Sigmoid colon (tissue), 7 donors: Measurements from ENCODE around the gene RAD51AP1. TPM values are rescaled to one million over a fixed set of nuclear protein-coding genes. Genes with fewer than 3 reads are reported as not detected.
"Not testable (repeated sequence)": the region's sequence is repeated elsewhere in the genome, so short reads cannot be mapped to it uniquely, and the experiment has no call there.

ENCODE experiments used
- DNase-seq: peaks from one replicate; pipeline ENCODE4 v3.0.0-alpha.2; 2019
- H3K27ac ChIP-seq, 4 donors: fragments of 200-600 bp; sonication (generic); one replicate each; pipeline ENCODE4 v1.5.1; 2016 to 2019; ENCODE audit warnings: mild to moderate bottlenecking in 1 of 4
- H3K27me3 ChIP-seq, 3 donors: fragments of 200-600 bp; sonication (generic); one replicate each; pipeline ENCODE4 v1.5.1; 2019; ENCODE audit warnings: mild to moderate bottlenecking in 1 of 3
- H3K36me3 ChIP-seq, 4 donors: fragments of 200-600 bp; sonication (generic); one replicate each; pipeline ENCODE4 v1.5.1; 2016 to 2019
- H3K4me1 ChIP-seq, 4 donors: fragments of 200-600 bp; sonication (generic); one replicate each; pipeline ENCODE4 v1.5.1; 2017 to 2019
- H3K4me3 ChIP-seq, 4 donors: fragments of 200-600 bp; sonication (generic); one replicate each; pipeline ENCODE4 v1.5.1; 2017 to 2019; ENCODE audit warnings: mild to moderate bottlenecking in 2 of 4, moderate library complexity in 1 of 4
- H3K9me3 ChIP-seq, 4 donors: fragments of 200-600 bp in 3 of 4; sonication (generic) in 3 of 4; one replicate each; pipeline versions ENCODE4 v1.5.1 to v1.6.1; 2013 to 2019
- CTCF ChIP-seq, 4 experiments: fragments of 450-650 bp in 3 of 4; fragments of 200-600 bp in 1 of 4; IDR thresholded peaks; one replicate each; pipeline ENCODE4 v1.5.1; 2016 to 2019; ENCODE audit warnings: antibody characterized with exemption in 4 of 4, mild to moderate bottlenecking in 3 of 4, moderate library complexity in 2 of 4
- EP300 ChIP-seq, 4 donors: sonication (generic); formaldehyde crosslinking; IDR thresholded peaks; one replicate each; pipeline ENCODE4 v1.6.1; 2017; ENCODE audit warnings: antibody characterized with exemption in 4 of 4
- POLR2A ChIP-seq, 2 donors: fragments of 450-650 bp; IDR thresholded peaks; one replicate each; pipeline ENCODE4 v1.6.1; 2016; ENCODE audit warnings: antibody characterized with exemption in 2 of 2, mild to moderate bottlenecking in 2 of 2, moderate library complexity in 2 of 2
- POLR2AphosphoS5 ChIP-seq, 4 donors: sonication (generic); formaldehyde crosslinking; IDR thresholded peaks; one replicate each; pipeline ENCODE4 v1.6.1; 2017; ENCODE audit warnings: antibody characterized with exemption in 4 of 4
- WGBS, 2 donors: extraction: QIAGEN DNeasy Blood & Tissue Kit; methylation state at CpG; one replicate each; pipeline ENCODE4 v1.1.7; 2013; 5-methylcytosine and 5-hydroxymethylcytosine counted together
- intact Hi-C: fragments of 100-400 bp; cut with DNase I; formaldehyde crosslinking; loops from one replicate; pipeline ENCODE4 v1.15.1; 2023
- polyA plus RNA-seq, 3 donors: library from polyadenylated mRNA; stranded (reverse); fragments of 200-250 nt; gene quantifications; one replicate each; pipeline ENCODE4 v1.2.3, GENCODE V29; 2013
- total RNA-seq, 4 donors: library from RNA; depleted of rRNA; stranded (reverse); fragments of >200 nt; gene quantifications; one replicate each; pipeline ENCODE4 v1.1.0, GENCODE V29; 2016
- donor health status: healthy with polysubstance abuse.
- donor health status: Bipolar disorder and iron deficiency.
- donor health status: healthy.

The RAD51AP1 gene
- total and polyA plus RNA-seq, 7 donors: 0.49 to 8.6 (median 2.5) TPM

- no peak for DNase-seq
- Histone ChIP-seq H3K27ac (no peak overlapping the region), H3K4me1 (peaks cover 0 to 5% (median 0%) of the 10 kb centered on the region in 4 donors), H3K4me3 (no peak overlapping the region), H3K36me3 (peaks cover 0 to 68% (median 6%) of the 10 kb centered on the region in 4 donors), H3K9me3 (no peaks in the 10 kb centered on the region), H3K27me3 (no peaks in the 10 kb centered on the region)
- no peak for TF ChIP-seq POLR2AphosphoS5 (IDR thresholded peaks at IDR 0.05)
- no peak for TF ChIP-seq CTCF (IDR thresholded peaks at IDR 0.05)
- no peak for TF ChIP-seq EP300 (IDR thresholded peaks at IDR 0.05)
- TF ChIP-seq POLR2A (IDR thresholded peaks at IDR 0.05): no peak
- WGBS, 2 donors: 88 to 92% methylated on average over 5 of the region's 5 CpGs
- intact Hi-C loops: no loop called here
These were observed 20.5 kb upstream of the RAD51AP1 start for GRCh38 chr12:4518106-4518728.

- peaks cover 4 to 58% (median 9%) of the 10 kb centered on the region in 4 donors for H3K36me3 ChIP-seq
- H3K27ac ChIP-seq, H3K4me3 ChIP-seq, DNase-seq, H3K9me3 ChIP-seq, H3K4me1 ChIP-seq, H3K27me3 ChIP-seq, intact Hi-C loops: not testable (repeated sequence)
- WGBS, 2 donors: 94 to 95% methylated on average over 7 of the region's 7 CpGs
These were observed 15.2 kb upstream of the RAD51AP1 start for GRCh38 chr12:4523443-4523842.

GRCh38 chr12:4526923-4527546 lies 11.7 kb upstream of the RAD51AP1 start:
- Histone ChIP-seq H3K27me3 (no peaks in the 10 kb centered on the region), H3K9me3 (no peaks in the 10 kb centered on the region), H3K4me1 (no peaks in the 10 kb centered on the region), H3K4me3 (no peak overlapping the region), H3K36me3 (peaks cover 5 to 66% (median 11%) of the 10 kb centered on the region in 4 donors), H3K27ac (no peak overlapping the region)
- WGBS, 2 donors: 95 to 97% methylated on average over 2 of the region's 2 CpGs
- TF ChIP-seq POLR2AphosphoS5 (IDR thresholded peaks at IDR 0.05): no peak
- TF ChIP-seq CTCF (IDR thresholded peaks at IDR 0.05): peak in 3 of 4 experiments; percentile 34 to 60 (median 51)
- no peak for DNase-seq
- intact Hi-C loops: loop anchor here (2.0 to 5.0 kb wide), 3 partner anchors 105 to 645 kb away; no protein-coding TSS in a partner anchor

GRCh38 chr12:4530160-4530559 lies 8.5 kb upstream of the RAD51AP1 start:
- H3K27ac ChIP-seq: no peak overlapping the region
- no peak overlapping the region for H3K4me3 ChIP-seq
- no peaks in the 10 kb centered on the region for H3K9me3 ChIP-seq
- DNase-seq: no peak
- H3K4me1 ChIP-seq: no peaks in the 10 kb centered on the region
- WGBS, 2 donors: 74 to 95% methylated on average over 1 of the region's 1 CpG
- no peaks in the 10 kb centered on the region for H3K27me3 ChIP-seq
- peaks cover 5 to 70% (median 10%) of the 10 kb centered on the region in 4 donors for H3K36me3 ChIP-seq
- TF ChIP-seq POLR2A (IDR thresholded peaks at IDR 0.05): no peak
- TF ChIP-seq CTCF (IDR thresholded peaks at IDR 0.05): no peak
- no peak for TF ChIP-seq POLR2AphosphoS5 (IDR thresholded peaks at IDR 0.05)
- no peak for TF ChIP-seq EP300 (IDR thresholded peaks at IDR 0.05)
- intact Hi-C loops: loop anchor here (10.0 kb wide), 1 partner anchor 205 kb away; the partner anchor contains the start of gene TIGAR

GRCh38 chr12:4530982-4531586 lies 7.6 kb upstream of the RAD51AP1 start:
- 78 to 81% methylated on average over 6 of the region's 6 CpGs for WGBS, 2 donors
- Histone ChIP-seq H3K4me3 (no peak overlapping the region), H3K36me3 (peaks cover 5 to 69% (median 9%) of the 10 kb centered on the region in 4 donors), H3K9me3 (no peaks in the 10 kb centered on the region), H3K27me3 (no peaks in the 10 kb centered on the region), H3K4me1 (no peaks in the 10 kb centered on the region), H3K27ac (no peak overlapping the region)
- intact Hi-C loops: loop anchor here (10.0 kb wide), 1 partner anchor 206 kb away; the partner anchor contains the start of gene TIGAR
- TF ChIP-seq POLR2AphosphoS5 (IDR thresholded peaks at IDR 0.05) (no peak), POLR2A (IDR thresholded peaks at IDR 0.05) (no peak), CTCF (IDR thresholded peaks at IDR 0.05) (no peak), EP300 (IDR thresholded peaks at IDR 0.05) (no peak)
- DNase-seq: no peak
